Erythroblast (primary cell): ENCODE measurements around the gene TMCC3.

Source experiments
- GATA1 ChIP-seq: IDR thresholded peaks from 2 replicates; pipeline ENCODE4 v1.6.1; 2011; ENCODE audit warnings: low read depth, mild to moderate bottlenecking, control low read depth, low read length, moderate library complexity
- POLR2A ChIP-seq: IDR thresholded peaks from 2 replicates; pipeline ENCODE4 v1.6.1; 2011; ENCODE audit warnings: mild to moderate bottlenecking, low read length

DNA sequence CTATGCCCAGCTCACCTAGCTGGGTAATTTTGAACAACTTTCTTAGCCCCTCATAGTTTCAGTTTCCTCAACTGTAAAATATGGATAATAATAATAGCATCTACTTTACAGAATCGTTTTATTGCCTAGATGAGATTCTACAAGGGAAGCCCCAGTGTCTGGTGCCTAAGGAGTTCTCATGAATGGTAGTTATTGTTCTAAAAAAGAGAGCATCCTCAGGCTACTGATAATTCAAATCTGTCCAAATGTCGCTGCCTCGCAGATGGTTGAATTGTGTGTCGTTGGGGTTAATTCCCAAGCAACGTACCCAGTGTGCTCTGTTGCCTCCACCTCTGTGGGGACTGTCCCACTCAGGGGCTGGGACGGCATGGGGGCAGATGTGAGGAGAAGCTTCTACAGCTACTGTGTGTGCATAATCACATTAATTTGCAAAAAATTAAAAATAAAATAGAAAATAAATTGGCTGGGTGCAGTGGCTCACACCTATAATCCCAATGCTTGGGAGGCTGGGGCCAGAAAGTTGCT is 119.1 kb downstream of the TMCC3 start:
- TF ChIP-seq POLR2A (no peak), GATA1 (no peak)
